SK-N-MC (cell line): Measurements from ENCODE around the gene HEG1.

ENCODE experiments used
- EZH2 ChIP-seq: fragments of 200-600 bp; sonication (generic); IDR thresholded peaks from one replicate; pipeline ENCODE4 v1.6.1; 2017; ENCODE audit warnings: antibody characterized with exemption
- FOXP2 ChIP-seq: optimal IDR thresholded peaks from 2 replicates; pipeline ENCODE3; 2011; ENCODE audit warnings: mild to moderate bottlenecking, moderate library complexity; ENCODE audit not compliant: insufficient read depth; ENCODE audit errors: extremely low read length, control extremely low read depth
- POLR2AphosphoS5 ChIP-seq: IDR thresholded peaks from 2 replicates; pipeline ENCODE4 v1.6.1; 2012; ENCODE audit warnings: mild to moderate bottlenecking, low read depth, low read length, borderline replicate concordance

DNA sequence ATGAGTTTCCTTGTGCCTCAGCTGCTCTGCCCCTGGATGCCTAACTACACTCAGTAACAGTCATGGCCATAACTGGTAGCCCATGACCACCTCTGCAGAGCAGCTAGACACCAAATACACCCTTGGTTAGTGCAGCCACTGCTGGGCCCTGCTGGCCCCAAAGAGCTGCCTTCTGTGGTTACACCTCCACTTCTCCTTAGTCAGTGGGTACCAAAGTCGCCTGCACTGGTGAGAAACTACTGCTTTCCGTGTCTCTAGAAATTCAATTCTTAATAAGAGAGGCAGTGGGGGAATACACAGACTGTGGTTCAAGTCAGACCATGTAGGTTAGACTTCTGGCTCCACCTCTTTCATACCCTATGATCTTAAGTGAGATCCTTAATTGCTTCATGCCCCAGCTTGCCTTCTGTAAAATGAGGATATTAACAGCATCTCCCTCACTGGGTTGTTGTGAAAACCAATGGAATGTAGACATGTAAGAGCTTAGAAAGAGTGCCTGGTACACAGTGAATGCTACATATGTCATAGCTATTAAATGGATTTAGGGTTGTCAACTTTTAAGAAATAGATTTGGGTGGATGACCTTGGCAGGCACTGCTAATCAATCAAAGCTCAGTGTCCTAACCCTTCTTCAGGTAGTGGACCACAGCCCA, 18.2 kb downstream of the HEG1 start:
- TF ChIP-seq POLR2AphosphoS5 (no peak), EZH2 (no peak), FOXP2 (no peak)
